Esophagus squamous epithelium (tissue), 4 donors: ENCODE measurements around the gene EMP1.

Experiments
- CTCF ChIP-seq, 6 experiments: fragments of 450-650 bp in 4 of 6; fragments of 200-600 bp in 2 of 6; sonication (generic) in 2 of 6; IDR thresholded peaks; one replicate each; pipeline ENCODE4 v1.5.1; 2016 to 2019; ENCODE audit warnings: antibody characterized with exemption in 6 of 6, mild to moderate bottlenecking in 4 of 6, moderate library complexity in 4 of 6
- POLR2A ChIP-seq, 4 donors: fragments of 450-650 bp; IDR thresholded peaks; one replicate each; pipeline ENCODE4 v1.6.1; 2017; ENCODE audit warnings: antibody characterized with exemption in 4 of 4, mild to moderate bottlenecking in 4 of 4, moderate library complexity in 3 of 4

- TF ChIP-seq POLR2A (IDR thresholded peaks at IDR 0.05): no peak
- no peak for TF ChIP-seq CTCF (IDR thresholded peaks at IDR 0.05)
These were observed 13.6 kb upstream of the EMP1 start for GRCh38 chr12:13182881-13183280.
